ENCODE results near the gene RIMS1.

The RIMS1 gene

GRCh38 chr6:72417759-72418158, 531.4 kb downstream of the RIMS1 start:
- no peak for DNase-seq

DNA sequence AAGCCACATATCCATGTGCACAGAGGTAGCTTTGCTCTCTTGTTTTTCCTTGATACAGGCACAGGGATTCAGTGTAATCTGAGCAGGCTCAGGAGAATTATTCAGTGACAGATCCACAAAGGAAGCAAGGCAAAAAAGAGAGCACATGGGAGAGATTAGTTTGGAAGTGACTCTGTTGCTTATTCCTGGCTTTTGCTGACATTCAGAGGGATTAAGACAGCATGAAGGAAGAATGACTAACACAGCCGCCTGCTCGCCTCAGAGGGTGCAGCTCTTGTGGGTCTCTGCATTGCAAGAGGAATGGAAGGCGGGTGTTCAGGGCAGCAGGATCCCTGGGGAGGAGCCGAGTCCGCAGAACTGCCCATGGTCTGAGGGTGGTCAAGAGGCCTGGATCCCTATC, 532.1 kb downstream of the RIMS1 start:
- no peak for DNase-seq

DNA sequence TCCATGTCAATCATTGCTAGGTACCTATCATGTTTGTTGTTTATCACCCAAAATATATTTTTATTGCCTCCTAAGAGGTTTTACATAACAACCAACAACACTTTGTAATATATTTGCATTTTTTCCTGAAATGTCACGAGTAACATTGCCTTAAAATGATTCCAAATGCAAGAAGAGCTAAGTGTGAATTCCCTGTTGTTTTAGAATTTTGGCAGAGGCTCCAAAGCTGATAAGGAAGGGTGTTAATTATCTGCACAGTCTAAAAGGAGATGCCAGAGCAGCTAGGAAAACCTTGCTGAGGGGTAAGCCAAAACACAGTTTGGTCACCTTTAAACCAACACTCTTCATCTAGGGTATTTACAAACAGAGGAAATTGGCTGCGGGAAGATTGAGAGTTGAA, 533.6 kb downstream of the RIMS1 start:
- DNase-seq = no peak

GRCh38 chr6:72420409-72420808, 534.1 kb downstream of the RIMS1 start:
- no peak for DNase-seq

GRCh38 chr6:72421387-72421786, 535.0 kb downstream of the RIMS1 start:
- no peak for DNase-seq

GRCh38 chr6:72422171-72422570, 535.8 kb downstream of the RIMS1 start:
- DNase-seq = no peak

GRCh38 chr6:72424476-72424875, 538.1 kb downstream of the RIMS1 start:
- no peak for DNase-seq

DNA sequence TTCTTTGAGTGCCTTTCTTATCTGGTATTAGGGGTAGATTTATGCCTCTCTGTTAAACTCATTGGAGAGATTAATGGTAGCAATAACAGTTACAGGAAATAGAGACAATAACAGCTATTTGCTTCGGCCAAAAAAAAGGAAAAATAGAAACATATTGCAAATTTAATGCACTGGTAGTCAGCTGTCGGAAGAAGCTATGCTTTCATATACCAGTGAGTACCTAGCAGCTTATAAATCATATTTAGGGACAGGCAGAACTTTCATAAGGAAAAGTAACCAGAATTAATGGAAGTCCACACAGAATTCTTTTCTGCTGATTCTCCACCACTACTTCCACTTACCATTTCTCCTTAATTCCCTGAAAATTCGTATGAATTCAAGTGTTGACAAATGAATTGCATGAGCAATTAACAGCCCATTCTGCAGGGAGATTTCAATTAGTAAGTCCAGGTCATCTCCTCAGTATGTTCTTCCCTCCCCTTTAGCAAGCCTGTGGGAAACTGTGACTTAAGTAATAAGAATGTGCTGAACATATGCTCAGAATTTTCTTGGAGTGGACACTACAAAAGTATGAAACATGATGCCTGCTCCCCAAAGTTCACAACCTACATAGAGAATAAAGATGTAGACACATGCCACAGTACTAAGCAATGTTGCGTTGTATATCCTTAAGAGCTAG, 538.8 kb downstream of the RIMS1 start:
- no peak for DNase-seq

DNA sequence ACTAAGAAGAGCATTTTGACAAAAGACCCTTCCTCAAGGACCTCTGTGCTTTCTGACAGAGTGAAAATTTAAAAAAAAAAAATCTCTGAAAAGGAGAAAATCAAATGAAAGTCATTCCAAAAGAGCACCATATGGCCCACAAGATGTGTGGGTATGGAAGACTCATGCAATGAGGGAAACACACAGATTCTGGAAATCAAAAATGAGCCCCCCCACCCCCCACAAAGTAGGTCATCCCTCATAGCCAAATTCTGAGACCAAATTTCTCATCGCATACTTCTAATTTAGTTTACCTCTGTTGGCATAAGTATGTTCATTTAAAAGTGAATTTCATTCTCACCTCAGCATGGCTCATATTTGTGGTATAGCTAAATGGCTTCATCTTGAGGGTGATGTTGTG, 554.3 kb downstream of the RIMS1 start:
- DNase-seq = no peak

DNA sequence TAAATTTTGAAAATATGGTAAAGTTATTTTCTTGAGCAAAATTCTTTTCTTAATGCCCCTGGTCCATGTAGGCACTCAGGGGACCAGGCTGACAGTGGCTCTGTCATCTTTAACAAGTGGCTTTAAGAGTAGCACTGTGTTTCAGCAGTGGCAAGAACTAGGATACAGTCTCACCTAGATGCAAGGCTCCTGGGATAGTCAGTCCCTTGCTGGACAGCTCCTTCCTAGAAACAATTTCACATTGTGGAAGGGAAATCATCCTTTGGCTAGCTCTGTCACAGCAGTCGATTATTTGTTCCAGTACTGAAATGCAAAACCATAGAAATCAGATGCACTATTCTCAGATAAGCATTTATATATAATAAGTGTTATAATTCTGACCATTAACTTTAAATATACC, 560.1 kb downstream of the RIMS1 start:
- no peak for DNase-seq
